Measurements from ENCODE around the gene VASN.
A peak's percentile ranks its signal among the peaks of the same experiment; 100 is the strongest.

VASN gene

DNA sequence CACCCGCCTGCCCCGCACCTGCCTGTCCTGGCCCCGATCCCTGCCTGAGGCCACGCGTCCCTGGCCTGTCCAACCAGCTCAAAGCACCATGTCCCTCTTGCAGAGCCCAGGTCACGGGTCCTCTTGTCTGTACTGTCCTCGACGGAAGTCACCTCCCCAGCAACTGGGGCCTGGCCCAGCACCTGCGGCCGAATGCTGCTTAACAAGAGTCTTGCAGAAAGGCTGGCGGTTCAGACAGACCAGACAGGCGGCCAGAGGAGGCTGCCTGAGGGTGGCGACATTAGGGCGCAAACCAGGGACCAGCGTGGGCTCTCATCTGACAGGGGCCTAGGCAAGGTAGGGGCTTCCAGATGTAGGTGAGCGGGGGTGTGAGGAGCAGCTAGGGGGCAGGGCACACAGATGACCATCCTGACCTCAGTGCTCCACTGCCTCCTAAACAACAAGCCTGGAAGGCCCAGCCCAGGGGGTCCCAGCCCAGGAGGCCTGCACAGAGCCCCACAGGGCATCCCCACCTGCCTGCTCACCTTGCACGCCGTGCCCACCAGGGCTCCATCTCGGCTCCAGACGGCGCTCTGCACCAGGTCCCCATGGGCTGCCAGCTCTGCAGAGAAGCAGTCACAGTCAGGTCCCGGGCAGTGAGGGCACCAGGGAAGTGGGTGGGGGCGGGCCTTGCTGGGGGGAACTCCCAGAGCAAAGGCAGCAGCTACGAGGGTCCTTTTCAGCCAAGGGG lies 33.5 kb downstream of the VASN start:
- no peak for DNase-seq

DNA sequence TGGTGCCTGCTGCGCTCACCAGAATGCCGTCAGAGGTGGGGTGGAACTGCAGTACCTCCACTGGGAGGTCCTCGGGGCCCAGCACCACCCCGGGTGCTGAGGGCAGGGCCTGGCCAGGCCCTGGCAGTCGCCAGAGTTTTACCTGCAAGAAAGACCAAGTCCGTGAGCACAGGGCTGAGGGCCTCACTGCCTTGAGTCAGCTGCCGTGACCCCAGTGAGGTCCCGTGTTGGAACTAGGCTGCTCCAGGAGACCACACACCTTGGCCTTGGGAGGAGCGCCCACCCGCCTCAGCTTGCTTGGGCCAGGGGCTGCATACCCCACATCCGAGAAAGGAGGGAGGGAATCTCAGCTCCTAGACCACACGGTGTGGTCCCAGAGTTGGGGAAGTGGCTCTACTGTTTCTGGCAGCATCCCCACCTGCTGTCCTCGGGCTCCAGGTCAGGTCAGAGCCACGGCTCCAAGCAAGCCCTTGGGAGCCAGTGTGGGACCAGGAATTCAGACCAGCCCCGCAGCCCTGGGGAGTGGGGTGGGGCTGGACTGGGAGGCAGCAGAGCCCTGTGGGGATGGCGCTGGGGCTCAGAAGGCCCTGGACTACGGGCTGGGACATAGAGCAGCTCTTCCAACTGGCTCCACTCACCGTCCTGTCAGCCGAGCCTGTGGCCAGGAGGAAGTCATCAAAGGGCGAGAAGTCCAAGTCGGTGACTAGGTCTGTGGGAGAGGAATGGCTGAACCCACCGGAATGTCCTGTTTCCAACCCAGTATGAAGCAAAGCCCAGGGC lies 36.1 kb downstream of the VASN start:
- no peak for DNase-seq

DNA sequence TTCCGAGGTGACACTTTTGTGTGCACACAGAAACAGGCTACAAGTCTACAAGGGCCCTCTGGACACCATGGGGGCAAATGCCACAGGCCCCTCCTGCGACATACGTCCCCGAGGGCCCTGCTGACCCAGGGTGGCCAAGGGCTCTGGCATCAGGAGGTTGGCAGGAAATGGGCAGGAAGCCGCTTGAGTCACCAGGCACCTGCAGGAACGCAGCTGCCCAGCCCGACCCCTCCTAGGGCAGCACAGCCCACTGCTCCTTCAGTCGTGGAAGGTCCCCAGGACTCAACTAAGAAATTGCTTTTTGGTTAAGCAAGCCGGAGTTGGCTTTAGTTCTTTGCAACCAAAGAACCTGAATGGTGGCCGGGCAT lies 36.7 kb downstream of the VASN start:
- DNase-seq: no peak

DNA sequence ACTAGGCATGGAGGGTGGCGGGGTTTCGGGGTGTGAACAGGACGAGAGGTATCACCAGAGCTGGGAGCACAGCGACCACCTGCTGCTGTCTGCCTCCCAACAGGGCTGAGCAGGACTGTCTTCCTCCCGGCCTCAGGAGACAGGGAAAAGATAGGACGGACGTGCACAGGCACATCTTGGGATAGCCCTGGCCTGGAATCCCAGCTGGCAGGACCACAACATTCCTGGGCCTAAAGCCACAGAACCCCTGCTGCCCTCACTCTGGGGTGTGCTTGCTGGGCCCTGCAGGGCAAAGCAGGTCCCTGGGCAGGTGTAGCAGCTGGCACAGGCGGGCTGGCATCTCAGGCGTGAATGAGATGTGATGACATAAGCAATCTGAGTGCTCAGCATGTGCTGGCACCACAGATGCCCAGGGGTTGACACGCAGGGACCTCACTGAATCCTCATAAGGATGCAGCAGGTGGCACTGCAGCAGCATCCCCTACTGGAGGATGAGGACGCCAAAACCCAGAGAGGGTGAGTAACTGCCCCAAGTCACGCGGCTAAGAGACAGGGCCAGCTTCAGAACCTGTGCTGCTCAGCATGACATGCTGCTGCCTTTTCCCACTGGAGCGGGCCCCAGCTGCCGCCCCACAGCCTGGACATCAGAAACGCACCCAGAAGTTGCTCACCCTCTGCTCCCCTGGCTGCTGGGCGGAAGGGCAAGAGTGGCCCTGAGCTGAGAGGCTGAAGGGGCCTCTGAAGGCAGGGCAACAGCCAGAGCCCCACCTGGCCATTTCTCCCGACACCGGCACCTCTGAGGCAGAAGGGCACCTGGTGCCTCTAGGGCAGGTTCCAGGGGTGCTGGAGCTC lies 37.7 kb downstream of the VASN start:
- no peak for DNase-seq

- DNase-seq: no peak
Observed at GRCh38 chr16:4410335-4411075, 38.9 kb downstream of the VASN start.

DNA sequence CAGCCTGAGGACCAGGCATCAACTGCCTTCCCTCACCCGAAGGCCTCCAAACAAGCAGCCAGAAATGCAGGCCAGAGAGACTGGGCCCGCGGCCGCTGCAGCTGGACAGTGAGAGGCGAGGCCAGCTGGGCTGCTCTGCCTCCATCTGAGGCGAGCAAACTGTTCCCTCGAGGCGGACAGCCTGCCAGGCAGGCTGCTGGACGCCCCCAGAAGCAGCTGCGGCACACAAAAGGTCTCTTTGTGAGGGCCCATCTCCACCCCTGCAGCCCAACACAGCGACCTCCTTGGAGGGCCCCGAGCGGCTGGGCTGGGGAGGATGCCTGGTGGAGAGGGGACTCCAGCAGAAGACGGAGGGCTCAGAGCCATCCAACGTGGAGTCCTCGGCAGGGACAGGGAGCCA lies 40.0 kb downstream of the VASN start:
- DNase-seq: no peak

DNA sequence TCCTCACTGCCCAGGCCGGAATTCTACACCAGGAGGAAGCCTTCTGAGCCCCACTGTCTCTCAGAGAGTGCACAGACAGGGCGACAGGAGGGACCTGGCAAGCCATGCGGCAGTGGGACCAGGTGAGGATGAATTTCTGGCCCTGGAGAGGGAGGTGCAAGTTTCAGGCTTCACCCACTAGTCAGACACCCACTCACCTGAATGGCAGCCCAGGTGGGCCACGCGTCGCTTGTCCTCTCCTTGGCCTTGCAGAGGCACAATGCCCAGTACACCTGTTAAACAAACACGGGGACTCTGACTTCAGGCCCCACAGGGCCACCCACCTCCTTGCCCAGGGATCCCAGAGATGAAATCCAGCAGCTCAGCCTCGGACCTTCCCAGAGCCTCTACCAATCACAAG lies 40.5 kb downstream of the VASN start:
- DNase-seq: no peak

DNA sequence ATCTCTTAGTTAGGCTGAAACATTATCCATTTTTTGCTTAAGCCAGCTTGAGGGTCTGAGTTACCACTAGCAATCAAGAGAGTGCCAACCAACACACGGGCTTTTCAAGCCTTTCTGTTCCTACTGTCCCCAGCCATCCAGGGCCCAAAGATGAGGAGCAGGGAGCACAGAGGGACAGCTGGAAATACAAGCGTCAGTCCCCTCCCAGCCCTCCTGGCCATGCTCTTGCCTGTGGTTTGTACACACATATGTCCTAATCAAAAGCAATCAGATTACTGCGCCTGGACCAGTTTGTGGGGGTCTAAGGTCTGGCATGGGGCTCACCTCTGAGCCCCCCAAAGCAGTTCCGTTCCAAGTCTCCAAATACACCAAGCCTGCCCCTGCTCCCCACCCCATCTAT lies 41.2 kb downstream of the VASN start:
- no peak for DNase-seq

DNA sequence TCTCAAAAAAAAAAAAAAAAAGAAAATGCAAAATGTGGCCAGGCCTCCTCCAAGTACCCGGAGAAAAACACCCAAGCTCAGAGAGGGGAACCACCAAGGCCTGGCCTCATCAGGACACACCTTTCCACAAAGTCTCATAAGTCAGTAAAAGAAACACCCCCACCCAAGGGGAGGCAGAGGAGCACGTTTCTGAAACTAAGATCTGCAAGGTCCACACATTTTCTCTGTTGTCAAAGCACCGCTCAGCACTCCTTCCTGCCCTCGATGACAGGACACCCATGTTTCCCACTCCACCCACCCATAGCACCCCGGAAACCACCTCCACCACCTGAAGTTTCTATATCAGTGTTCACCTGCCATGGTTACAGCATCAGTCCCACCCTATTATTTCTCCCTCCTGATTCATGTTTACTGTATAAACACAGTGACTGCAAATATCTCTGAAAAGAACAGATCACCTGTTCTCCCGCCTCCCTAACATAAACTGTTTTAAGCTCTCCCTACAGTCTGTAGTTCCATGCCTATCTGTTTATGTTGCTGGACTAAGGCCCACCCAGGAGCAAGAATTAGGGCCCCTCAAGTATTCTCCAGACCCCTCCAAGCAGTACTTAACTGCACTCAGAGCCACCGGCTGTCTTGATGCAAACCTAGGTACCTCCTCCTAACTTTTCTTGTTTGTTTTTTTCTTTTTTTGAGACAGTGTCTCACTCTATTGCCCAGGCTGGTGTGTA lies 42.7 kb downstream of the VASN start:
- DNase-seq: peak; percentile 90

- DNase-seq: peak; percentile 56
Observed at GRCh38 chr16:4415538-4416199, 44.0 kb downstream of the VASN start.

GRCh38 chr16:4416200-4417032 lies 44.8 kb downstream of the VASN start, which contains the start of gene CORO7:
TSS of gene CORO7 (minus strand) at chr16:4416596. CDS start at chr16:4416518, 78 bp downstream.
- DNase-seq: peak; percentile 98

DNA sequence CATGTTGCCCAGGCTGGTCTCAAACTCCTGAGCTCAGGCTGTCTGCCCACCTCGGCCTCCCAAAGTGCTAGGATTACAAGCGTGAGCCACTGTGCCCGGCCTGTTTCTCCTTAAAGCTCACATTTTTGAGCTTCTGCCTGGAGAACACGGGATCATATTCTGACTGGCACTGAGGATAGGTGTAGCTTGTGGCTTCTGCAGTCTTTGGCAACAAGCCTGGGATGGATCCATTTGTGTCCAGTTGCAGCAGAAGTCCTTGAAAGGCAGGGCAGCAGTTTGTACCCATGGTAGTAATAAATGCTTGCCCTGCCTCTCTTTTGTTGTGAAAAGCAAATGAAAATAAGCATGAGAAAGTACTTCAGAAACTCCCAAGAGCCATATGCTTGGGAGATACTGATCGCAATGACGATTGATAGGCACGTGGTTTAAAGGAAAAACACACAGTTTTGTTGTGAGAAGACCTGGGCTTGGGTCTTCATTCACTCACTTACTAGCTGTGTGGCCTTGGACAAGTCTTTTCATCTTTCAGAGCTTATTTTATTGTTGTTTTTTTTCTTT lies 47.8 kb downstream of the VASN start:
- no peak for DNase-seq

DNA sequence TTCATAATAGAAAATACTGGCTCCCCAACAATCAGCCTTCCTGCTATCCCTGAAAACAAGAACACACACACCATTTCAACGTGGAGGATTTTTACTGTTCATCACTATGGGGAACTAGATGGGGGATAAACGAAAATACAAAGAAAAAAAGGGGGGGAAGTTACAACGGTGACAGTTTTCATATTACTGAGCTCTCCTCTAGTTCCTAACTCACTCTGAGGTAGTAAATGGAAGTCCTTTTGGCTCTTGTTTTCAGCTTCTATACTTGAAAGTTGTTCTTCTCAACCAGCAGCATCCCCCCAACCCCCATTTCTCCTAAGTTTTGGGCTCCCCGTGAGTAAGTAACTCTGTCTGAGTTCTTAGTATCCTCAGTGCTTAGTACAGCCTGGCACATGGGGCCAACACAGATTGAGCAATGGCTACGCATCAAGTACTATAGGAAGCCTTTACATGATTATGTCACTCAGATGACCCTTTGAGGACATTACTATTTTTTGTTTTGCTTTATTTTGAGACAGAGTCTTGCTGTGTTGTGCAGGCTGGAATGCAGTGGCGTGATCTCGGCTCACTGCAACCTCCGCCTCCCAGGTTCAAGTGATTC lies 49.0 kb downstream of the VASN start:
- DNase-seq: no peak

- peak; percentile 89 for DNase-seq
Observed at GRCh38 chr16:4425378-4426020, 53.9 kb downstream of the VASN start, which contains the start of gene DNAJA3. TSS of gene DNAJA3 (plus strand) at chr16:4425868. CDS start at chr16:4425882, 14 bp downstream.

DNA sequence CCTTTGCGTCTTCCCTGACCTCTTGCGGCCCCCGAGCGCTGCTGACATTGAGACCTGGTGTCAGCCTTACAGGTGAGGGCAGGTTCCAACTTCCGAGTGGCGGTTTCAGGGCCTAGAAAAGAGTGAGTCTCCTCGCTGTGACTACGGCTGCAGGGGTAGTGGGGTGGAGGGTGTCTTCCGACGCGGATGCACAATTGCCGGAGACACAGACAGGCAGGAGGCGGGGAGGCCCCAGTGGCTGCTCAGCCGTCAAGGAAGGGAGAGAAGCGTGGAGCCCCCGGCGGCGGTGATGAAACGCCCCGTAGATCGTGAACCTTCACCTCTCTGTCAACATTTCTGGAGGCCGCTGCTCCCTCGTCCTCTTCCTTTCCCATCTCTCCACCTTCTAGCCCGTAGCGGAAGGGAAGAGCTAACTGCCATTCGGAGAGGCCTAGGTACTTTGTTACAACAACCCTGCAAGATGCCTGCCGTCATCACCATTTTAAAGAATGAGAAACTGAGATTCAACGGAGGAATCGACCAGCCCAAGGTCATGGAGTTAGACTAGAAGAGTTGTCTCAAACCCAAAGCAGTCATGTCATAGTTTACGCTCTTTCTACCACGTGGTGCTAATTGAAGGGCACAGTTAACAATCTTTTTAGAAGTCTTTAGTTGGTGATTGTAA lies 54.5 kb downstream of the VASN start:
- DNase-seq: peak; percentile 60

GRCh38 chr16:4426722-4427372 lies 55.2 kb downstream of the VASN start:
- DNase-seq: no peak

GRCh38 chr16:4428500-4428899 lies 56.9 kb downstream of the VASN start:
- no peak for DNase-seq

DNA sequence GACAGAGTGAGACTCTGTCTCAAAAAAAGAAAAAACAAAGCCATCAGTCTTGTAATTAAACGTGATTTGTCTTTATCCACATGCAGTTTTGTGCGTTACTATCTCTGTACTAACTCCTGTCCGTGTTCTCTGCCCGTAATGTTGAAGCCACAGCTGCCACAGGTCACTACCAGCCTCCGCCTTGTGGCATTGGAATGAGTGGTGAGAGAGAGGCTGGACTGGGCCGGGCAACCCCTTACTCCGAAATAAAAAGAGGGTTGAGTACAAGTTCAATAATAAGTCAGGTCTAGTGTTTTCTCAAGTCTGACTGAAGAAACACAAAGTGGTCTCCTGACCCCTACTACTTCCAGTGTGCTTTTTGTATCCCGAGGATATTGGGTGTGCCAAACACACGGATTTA lies 59.4 kb downstream of the VASN start:
- no peak for DNase-seq

All from stimulated activated naive CD4-positive, alpha-beta T cell treated with Interleukin-2 at 50 U/mL for 16 hours (primary cell).